ENCODE results near the gene RBPMS2.

DNA sequence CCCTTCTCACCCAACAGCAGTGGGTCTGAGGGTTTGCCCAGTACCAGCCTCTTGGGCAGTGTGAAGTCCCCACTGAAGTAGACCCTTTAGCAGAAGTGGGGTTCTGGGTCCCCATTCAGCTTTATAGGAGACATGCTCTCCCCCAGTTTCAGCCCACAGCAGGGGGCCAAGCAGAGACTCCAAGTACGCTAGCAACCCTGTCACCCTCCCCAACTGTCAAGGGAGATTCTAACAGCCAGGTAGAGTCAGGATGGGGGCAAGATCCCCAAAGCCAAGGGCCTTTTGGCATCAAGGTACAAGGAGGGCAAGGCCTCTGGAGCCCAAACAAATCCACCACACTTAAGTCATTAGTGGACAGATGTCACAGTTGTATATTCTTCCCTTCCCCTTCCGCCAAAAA lies 1.8 kb downstream of the RBPMS2 start:
- TF ChIP-seq SP2 (tag by site-specific recombination; IDR thresholded peaks at IDR 0.05) (no peak), ZNF292 (tag by site-specific recombination; IDR thresholded peaks at IDR 0.05; ENCODE audit: borderline replicate concordance, low read depth) (no peak), ZNF707 (tag by site-specific recombination; IDR thresholded peaks at IDR 0.05) (no peak), HOXC10 (CRISPR knock-in tag; IDR thresholded peaks at IDR 0.05) (no peak), ZNF571 (tag by site-specific recombination; IDR thresholded peaks at IDR 0.05) (no peak), ZNF830 (tag by site-specific recombination; IDR thresholded peaks at IDR 0.05; ENCODE audit: low read depth) (no peak)
- TF ChIP-seq, protein P1, sequence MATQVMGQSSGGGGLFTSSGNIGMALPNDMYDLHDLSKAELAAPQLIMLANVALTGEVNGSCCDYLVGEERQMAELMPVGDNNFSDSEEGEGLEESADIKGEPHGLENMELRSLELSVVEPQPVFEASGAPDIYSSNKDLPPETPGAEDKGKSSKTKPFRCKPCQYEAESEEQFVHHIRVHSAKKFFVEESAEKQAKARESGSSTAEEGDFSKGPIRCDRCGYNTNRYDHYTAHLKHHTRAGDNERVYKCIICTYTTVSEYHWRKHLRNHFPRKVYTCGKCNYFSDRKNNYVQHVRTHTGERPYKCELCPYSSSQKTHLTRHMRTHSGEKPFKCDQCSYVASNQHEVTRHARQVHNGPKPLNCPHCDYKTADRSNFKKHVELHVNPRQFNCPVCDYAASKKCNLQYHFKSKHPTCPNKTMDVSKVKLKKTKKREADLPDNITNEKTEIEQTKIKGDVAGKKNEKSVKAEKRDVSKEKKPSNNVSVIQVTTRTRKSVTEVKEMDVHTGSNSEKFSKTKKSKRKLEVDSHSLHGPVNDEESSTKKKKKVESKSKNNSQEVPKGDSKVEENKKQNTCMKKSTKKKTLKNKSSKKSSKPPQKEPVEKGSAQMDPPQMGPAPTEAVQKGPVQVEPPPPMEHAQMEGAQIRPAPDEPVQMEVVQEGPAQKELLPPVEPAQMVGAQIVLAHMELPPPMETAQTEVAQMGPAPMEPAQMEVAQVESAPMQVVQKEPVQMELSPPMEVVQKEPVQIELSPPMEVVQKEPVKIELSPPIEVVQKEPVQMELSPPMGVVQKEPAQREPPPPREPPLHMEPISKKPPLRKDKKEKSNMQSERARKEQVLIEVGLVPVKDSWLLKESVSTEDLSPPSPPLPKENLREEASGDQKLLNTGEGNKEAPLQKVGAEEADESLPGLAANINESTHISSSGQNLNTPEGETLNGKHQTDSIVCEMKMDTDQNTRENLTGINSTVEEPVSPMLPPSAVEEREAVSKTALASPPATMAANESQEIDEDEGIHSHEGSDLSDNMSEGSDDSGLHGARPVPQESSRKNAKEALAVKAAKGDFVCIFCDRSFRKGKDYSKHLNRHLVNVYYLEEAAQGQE (tag by site-specific recombination; IDR thresholded peaks at IDR 0.05), result no peak
- TF ChIP-seq, protein P2, sequence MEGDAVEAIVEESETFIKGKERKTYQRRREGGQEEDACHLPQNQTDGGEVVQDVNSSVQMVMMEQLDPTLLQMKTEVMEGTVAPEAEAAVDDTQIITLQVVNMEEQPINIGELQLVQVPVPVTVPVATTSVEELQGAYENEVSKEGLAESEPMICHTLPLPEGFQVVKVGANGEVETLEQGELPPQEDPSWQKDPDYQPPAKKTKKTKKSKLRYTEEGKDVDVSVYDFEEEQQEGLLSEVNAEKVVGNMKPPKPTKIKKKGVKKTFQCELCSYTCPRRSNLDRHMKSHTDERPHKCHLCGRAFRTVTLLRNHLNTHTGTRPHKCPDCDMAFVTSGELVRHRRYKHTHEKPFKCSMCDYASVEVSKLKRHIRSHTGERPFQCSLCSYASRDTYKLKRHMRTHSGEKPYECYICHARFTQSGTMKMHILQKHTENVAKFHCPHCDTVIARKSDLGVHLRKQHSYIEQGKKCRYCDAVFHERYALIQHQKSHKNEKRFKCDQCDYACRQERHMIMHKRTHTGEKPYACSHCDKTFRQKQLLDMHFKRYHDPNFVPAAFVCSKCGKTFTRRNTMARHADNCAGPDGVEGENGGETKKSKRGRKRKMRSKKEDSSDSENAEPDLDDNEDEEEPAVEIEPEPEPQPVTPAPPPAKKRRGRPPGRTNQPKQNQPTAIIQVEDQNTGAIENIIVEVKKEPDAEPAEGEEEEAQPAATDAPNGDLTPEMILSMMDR (tag by site-specific recombination; IDR thresholded peaks at IDR 0.05), result no peak
- TF ChIP-seq, protein P3, sequence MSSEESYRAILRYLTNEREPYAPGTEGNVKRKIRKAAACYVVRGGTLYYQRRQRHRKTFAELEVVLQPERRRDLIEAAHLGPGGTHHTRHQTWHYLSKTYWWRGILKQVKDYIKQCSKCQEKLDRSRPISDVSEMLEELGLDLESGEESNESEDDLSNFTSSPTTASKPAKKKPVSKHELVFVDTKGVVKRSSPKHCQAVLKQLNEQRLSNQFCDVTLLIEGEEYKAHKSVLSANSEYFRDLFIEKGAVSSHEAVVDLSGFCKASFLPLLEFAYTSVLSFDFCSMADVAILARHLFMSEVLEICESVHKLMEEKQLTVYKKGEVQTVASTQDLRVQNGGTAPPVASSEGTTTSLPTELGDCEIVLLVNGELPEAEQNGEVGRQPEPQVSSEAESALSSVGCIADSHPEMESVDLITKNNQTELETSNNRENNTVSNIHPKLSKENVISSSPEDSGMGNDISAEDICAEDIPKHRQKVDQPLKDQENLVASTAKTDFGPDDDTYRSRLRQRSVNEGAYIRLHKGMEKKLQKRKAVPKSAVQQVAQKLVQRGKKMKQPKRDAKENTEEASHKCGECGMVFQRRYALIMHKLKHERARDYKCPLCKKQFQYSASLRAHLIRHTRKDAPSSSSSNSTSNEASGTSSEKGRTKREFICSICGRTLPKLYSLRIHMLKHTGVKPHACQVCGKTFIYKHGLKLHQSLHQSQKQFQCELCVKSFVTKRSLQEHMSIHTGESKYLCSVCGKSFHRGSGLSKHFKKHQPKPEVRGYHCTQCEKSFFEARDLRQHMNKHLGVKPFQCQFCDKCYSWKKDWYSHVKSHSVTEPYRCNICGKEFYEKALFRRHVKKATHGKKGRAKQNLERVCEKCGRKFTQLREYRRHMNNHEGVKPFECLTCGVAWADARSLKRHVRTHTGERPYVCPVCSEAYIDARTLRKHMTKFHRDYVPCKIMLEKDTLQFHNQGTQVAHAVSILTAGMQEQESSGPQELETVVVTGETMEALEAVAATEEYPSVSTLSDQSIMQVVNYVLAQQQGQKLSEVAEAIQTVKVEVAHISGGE (tag by site-specific recombination; conservative IDR thresholded peaks at IDR 0.05; ENCODE audit: low read depth), result no peak
- TF ChIP-seq, protein P4, sequence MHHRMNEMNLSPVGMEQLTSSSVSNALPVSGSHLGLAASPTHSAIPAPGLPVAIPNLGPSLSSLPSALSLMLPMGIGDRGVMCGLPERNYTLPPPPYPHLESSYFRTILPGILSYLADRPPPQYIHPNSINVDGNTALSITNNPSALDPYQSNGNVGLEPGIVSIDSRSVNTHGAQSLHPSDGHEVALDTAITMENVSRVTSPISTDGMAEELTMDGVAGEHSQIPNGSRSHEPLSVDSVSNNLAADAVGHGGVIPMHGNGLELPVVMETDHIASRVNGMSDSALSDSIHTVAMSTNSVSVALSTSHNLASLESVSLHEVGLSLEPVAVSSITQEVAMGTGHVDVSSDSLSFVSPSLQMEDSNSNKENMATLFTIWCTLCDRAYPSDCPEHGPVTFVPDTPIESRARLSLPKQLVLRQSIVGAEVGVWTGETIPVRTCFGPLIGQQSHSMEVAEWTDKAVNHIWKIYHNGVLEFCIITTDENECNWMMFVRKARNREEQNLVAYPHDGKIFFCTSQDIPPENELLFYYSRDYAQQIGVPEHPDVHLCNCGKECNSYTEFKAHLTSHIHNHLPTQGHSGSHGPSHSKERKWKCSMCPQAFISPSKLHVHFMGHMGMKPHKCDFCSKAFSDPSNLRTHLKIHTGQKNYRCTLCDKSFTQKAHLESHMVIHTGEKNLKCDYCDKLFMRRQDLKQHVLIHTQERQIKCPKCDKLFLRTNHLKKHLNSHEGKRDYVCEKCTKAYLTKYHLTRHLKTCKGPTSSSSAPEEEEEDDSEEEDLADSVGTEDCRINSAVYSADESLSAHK (tag by site-specific recombination; IDR thresholded peaks at IDR 0.05), result no peak
